Limb (tissue), 2 donors: Measurements from ENCODE around the gene SLC38A8.

Experiments
- DNase-seq, 2 donors: peaks; one replicate each; pipeline ENCODE4 v3.0.0-alpha.2; 2016; ENCODE audit errors: extremely low spot score in 2 of 2

The SLC38A8 gene

GRCh38 chr16:84032458-84033178 lies 10.0 kb downstream of the SLC38A8 start:
- DNase-seq = no peak

- no peak for DNase-seq
These were observed 11.0 kb downstream of the SLC38A8 start for GRCh38 chr16:84031556-84031955.

GRCh38 chr16:84029297-84030047 lies 13.1 kb downstream of the SLC38A8 start:
- no peak for DNase-seq

- DNase-seq = no peak
These were observed 15.0 kb downstream of the SLC38A8 start for GRCh38 chr16:84027625-84028024.

- no peak for DNase-seq
These were observed 16.0 kb downstream of the SLC38A8 start for GRCh38 chr16:84026606-84027005.

GRCh38 chr16:84024854-84025253 lies 17.7 kb downstream of the SLC38A8 start:
- no peak for DNase-seq

- DNase-seq = no peak
These were observed 20.0 kb downstream of the SLC38A8 start for GRCh38 chr16:84022644-84023043.

- DNase-seq = no peak
These were observed 21.1 kb downstream of the SLC38A8 start for GRCh38 chr16:84021488-84021887.

- DNase-seq = no peak
These were observed 22.2 kb downstream of the SLC38A8 start for GRCh38 chr16:84020353-84020752.

- no peak for DNase-seq
These were observed 23.9 kb downstream of the SLC38A8 start for GRCh38 chr16:84018710-84019109.

- no peak for DNase-seq
These were observed 26.1 kb downstream of the SLC38A8 start for GRCh38 chr16:84016477-84016876.

GRCh38 chr16:84015399-84015798 lies 27.2 kb downstream of the SLC38A8 start:
- DNase-seq = no peak

GRCh38 chr16:84014570-84015327 lies 27.8 kb downstream of the SLC38A8 start:
- no peak for DNase-seq

GRCh38 chr16:84013787-84014569 lies 28.6 kb downstream of the SLC38A8 start:
- no peak for DNase-seq

GRCh38 chr16:84009282-84009681 lies 33.3 kb downstream of the SLC38A8 start:
- no peak for DNase-seq

- DNase-seq = no peak
These were observed 34.6 kb downstream of the SLC38A8 start for GRCh38 chr16:84007965-84008364.

GRCh38 chr16:84007520-84007919 lies 35.1 kb downstream of the SLC38A8 start:
- DNase-seq = no peak

- no peak for DNase-seq
These were observed 37.2 kb downstream of the SLC38A8 start for GRCh38 chr16:84005391-84005790.

GRCh38 chr16:84004442-84004841 lies 38.2 kb downstream of the SLC38A8 start:
- DNase-seq = no peak

GRCh38 chr16:84003038-84003437 lies 39.6 kb downstream of the SLC38A8 start:
- no peak for DNase-seq

- DNase-seq = no peak
These were observed 40.9 kb downstream of the SLC38A8 start for GRCh38 chr16:84001726-84002125.
